Epithelial cell of proximal tubule (primary cell): ENCODE results near the gene TACC2. TPM values are rescaled to one million over a fixed set of nuclear protein-coding genes. Genes with fewer than 3 reads are reported as not detected.

Experiments
- DNase-seq: peaks from one replicate; pipeline ENCODE4 v3.0.0-alpha.2; 2011; ENCODE audit warnings: low read depth
- H3K4me3 ChIP-seq: 2 replicates; pipeline ENCODE4 v1.5.1; 2011; ENCODE audit warnings: low read depth, mild to moderate bottlenecking, low read length
- CTCF ChIP-seq: conservative IDR thresholded peaks from 2 replicates; pipeline ENCODE4 v1.5.1; 2012; ENCODE audit warnings: low read depth, mild to moderate bottlenecking, low read length
- total RNA-seq: library from RNA; depleted of rRNA; stranded (reverse); fragments of >200 nt; gene quantifications from 2 replicates; pipeline ENCODE4 v1.2.3, GENCODE V29; 2015

Gene TACC2
- total RNA-seq, 1 donor from 2014 or later = 23.9 TPM

GRCh38 chr10:122044045-122044661, 55.2 kb downstream of the TACC2 start:
- no peak overlapping the region for H3K4me3 ChIP-seq
- no peak for DNase-seq
- TF ChIP-seq CTCF = no peak

- no peak for TF ChIP-seq CTCF
- no peak for DNase-seq
- no peak overlapping the region for H3K4me3 ChIP-seq
Observed at GRCh38 chr10:122044713-122045112, 55.8 kb downstream of the TACC2 start.

- no peak for DNase-seq
- TF ChIP-seq CTCF = no peak
Observed at GRCh38 chr10:122045212-122045611, 56.2 kb downstream of the TACC2 start.

GRCh38 chr10:122047560-122047959, 58.6 kb downstream of the TACC2 start:
- no peak for TF ChIP-seq CTCF
- no peak for DNase-seq
- no peak overlapping the region for H3K4me3 ChIP-seq

More at GRCh38 chr10:122045212-122045611, 56.2 kb downstream of the TACC2 start:
- H3K4me3 ChIP-seq = no peak overlapping the region

- no peak overlapping the region for H3K4me3 ChIP-seq
- no peak for TF ChIP-seq CTCF
- DNase-seq = no peak
Observed at GRCh38 chr10:122049076-122049475, 60.1 kb downstream of the TACC2 start.

GRCh38 chr10:122050311-122050710, 61.3 kb downstream of the TACC2 start:
- TF ChIP-seq CTCF = no peak
- H3K4me3 ChIP-seq = no peak overlapping the region
- DNase-seq = no peak

- no peak for TF ChIP-seq CTCF
- H3K4me3 ChIP-seq = no peak overlapping the region
- no peak for DNase-seq
Observed at GRCh38 chr10:122050811-122051210, 61.8 kb downstream of the TACC2 start.
